Activated T-cell treated with anti-CD3 and anti-CD28 coated beads, Interleukin-2, amount 50 U/mL, for 24 hours (primary cell): ENCODE data around the gene MPZ.
"Not testable (repeated sequence)": the region's sequence is repeated elsewhere in the genome, so short reads cannot be mapped to it uniquely, and the experiment has no call there.

Source experiments
- DNase-seq: peaks from one replicate; pipeline ENCODE4 v3.0.0-alpha.2; 2020
- H3K27ac Mint-ChIP-seq: 2 replicates; pipeline ENCODE4 v1.8.0; 2020; ENCODE audit warnings: mild to moderate bottlenecking, mixed read lengths
- H3K27me3 Mint-ChIP-seq: 2 replicates; pipeline ENCODE4 v1.8.0; 2020; ENCODE audit warnings: mixed read lengths
- H3K36me3 Mint-ChIP-seq: 2 replicates; pipeline ENCODE4 v1.8.0; 2020; ENCODE audit warnings: low read depth, mixed read lengths
- H3K4me1 Mint-ChIP-seq: 2 replicates; pipeline ENCODE4 v1.8.0; 2020; ENCODE audit warnings: low read depth, mixed read lengths
- H3K4me3 Mint-ChIP-seq: 2 replicates; pipeline ENCODE4 v1.8.0; 2020; ENCODE audit warnings: mild to moderate bottlenecking, moderate library complexity, mixed read lengths
- H3K9me3 Mint-ChIP-seq: 2 replicates; pipeline ENCODE4 v1.8.0; 2020; ENCODE audit warnings: mixed read lengths

Gene MPZ

DNA sequence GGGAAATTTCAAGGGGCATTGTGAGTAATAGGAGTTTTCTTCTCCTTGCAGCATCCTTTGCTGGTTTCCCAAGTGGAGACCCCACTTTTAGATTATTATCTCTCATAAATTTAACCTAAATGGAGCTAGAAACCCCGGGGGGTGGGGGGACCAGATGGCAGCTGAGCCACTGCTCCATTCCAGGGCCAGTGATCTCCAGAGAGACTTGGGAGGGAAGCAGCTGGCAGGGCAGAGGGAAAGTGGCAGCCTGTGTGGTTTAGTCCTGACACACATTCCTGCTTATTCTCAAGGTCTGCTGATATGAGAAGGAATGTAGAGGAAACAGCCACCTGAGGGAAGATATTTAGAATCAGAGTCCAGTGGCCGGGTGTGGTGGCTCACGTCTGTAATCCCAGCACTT, 34.9 kb downstream of the MPZ start:
- no peak for DNase-seq
- H3K27ac Mint-ChIP-seq: no peak overlapping the region
- H3K27me3 Mint-ChIP-seq: peaks cover 4% of the 10 kb centered on the region
- no peaks in the 10 kb centered on the region for H3K4me1 Mint-ChIP-seq
- no peaks in the 10 kb centered on the region for H3K36me3 Mint-ChIP-seq
- no peaks in the 10 kb centered on the region for H3K9me3 Mint-ChIP-seq
- no peak overlapping the region for H3K4me3 Mint-ChIP-seq

- H3K9me3 Mint-ChIP-seq: no peaks in the 10 kb centered on the region
- no peak overlapping the region for H3K27ac Mint-ChIP-seq
- DNase-seq: no peak
- peaks cover 4% of the 10 kb centered on the region for H3K27me3 Mint-ChIP-seq
- no peaks in the 10 kb centered on the region for H3K4me1 Mint-ChIP-seq
- no peak overlapping the region for H3K4me3 Mint-ChIP-seq
- no peaks in the 10 kb centered on the region for H3K36me3 Mint-ChIP-seq
Observed at GRCh38 chr1:161273402-161273801, 36.4 kb downstream of the MPZ start.

GRCh38 chr1:161267321-161267720, 42.4 kb downstream of the MPZ start:
- Mint-ChIP-seq H3K4me3 (no peak overlapping the region), H3K27ac (no peak overlapping the region), H3K36me3 (no peaks in the 10 kb centered on the region), H3K4me1 (no peaks in the 10 kb centered on the region), H3K9me3 (no peaks in the 10 kb centered on the region), H3K27me3 (peaks cover 25% of the 10 kb centered on the region)
- no peak for DNase-seq

DNA sequence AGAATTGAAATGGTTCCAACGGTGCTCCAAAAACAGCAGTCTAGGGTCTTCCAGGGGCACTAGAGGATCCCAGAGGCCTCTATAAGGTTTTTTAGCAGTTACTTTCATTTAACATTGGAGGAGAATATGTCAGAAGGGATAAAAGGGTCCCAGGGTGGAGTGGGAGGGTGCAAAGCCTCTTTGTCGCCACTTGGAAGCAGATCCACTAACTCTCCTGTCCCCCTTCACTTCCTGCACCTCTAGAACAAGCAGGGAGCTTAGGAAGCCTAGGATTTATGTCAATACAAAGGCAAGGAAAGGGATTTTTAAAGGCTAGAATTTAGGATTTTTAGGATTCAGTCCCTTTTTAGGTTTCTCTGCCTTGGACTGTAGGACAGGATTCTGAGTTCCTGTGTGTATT, 42.9 kb downstream of the MPZ start:
- Mint-ChIP-seq H3K27me3 (peaks cover 26% of the 10 kb centered on the region), H3K4me1 (no peaks in the 10 kb centered on the region), H3K9me3 (no peaks in the 10 kb centered on the region), H3K36me3 (no peaks in the 10 kb centered on the region), H3K4me3 (no peak overlapping the region), H3K27ac (no peak overlapping the region)
- DNase-seq: no peak

- Mint-ChIP-seq H3K9me3 (no peaks in the 10 kb centered on the region), H3K27ac (no peak overlapping the region), H3K4me3 (no peak overlapping the region), H3K4me1 (no peaks in the 10 kb centered on the region), H3K36me3 (no peaks in the 10 kb centered on the region), H3K27me3 (peaks cover 30% of the 10 kb centered on the region)
- DNase-seq: no peak
Observed at GRCh38 chr1:161266202-161266601, 43.6 kb downstream of the MPZ start.

- Mint-ChIP-seq H3K27me3 (peaks cover 39% of the 10 kb centered on the region), H3K9me3 (no peaks in the 10 kb centered on the region), H3K4me1 (no peaks in the 10 kb centered on the region), H3K36me3 (no peaks in the 10 kb centered on the region), H3K27ac (no peak overlapping the region), H3K4me3 (no peak overlapping the region)
- DNase-seq: no peak
Observed at GRCh38 chr1:161265305-161265704, 44.5 kb downstream of the MPZ start.

- peaks cover 12% of the 10 kb centered on the region for H3K9me3 Mint-ChIP-seq
- H3K27me3 Mint-ChIP-seq: peaks cover 73% of the 10 kb centered on the region
- no peak overlapping the region for H3K4me3 Mint-ChIP-seq
Observed at GRCh38 chr1:161261261-161262235, 48.2 kb downstream of the MPZ start.

DNA sequence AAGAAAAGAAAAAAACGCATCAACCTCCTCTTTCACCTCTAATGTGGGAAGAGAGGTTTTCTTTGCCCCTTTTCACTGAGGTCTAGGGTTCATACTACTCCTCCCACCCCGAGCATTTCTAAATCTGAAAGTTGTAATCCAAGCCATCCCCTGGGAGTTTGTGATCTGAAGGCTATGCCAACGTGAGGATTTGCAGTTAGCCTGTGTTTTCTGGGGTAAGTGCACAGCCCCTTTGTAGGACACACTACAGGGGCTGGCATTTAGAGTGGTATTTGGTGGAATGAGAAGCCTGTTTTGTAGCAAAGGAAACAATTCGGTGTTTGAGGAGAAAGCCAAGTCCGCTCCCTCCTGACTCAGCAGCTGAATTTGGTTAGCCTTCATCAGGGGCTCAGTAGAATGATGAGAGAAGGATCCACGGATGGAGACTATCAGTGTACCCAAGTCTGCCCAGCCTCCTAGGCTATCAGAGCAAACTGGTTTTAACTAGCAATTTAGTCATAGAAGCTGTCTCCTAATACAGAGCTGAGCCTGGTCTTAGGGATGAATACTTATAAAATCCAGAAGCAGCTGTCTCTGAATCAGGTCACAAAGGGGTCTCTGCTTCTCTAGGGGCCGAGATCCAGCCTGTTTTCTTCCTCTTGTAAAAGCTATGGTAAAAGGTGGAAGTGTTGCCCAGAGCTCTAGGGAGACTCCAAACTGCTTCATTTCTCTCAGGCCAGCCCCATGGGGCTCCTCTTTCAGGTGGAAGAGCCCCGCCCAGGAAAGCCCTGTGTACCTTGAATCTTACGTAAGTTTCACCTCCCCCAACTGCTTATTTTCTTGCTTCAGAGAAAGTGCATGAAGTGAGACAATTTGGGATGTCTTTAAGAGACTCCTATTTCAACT, 49.1 kb downstream of the MPZ start:
- peaks cover 12% of the 10 kb centered on the region for H3K9me3 Mint-ChIP-seq
- H3K27me3 Mint-ChIP-seq: peaks cover 67% of the 10 kb centered on the region
- peaks cover 12% of the 10 kb centered on the region for H3K36me3 Mint-ChIP-seq
- no peak overlapping the region for H3K27ac Mint-ChIP-seq
- DNase-seq: no peak
- H3K4me3 Mint-ChIP-seq: no peak overlapping the region
- H3K4me1 Mint-ChIP-seq: peaks cover 9% of the 10 kb centered on the region

More at GRCh38 chr1:161261261-161262235, 48.2 kb downstream of the MPZ start:
- H3K4me1 Mint-ChIP-seq: peaks cover 9% of the 10 kb centered on the region
- DNase-seq: no peak
- no peak overlapping the region for H3K27ac Mint-ChIP-seq
- H3K36me3 Mint-ChIP-seq: peaks cover 12% of the 10 kb centered on the region

GRCh38 chr1:161259765-161260164, 50.0 kb downstream of the MPZ start:
- H3K27ac Mint-ChIP-seq: no peak overlapping the region

GRCh38 chr1:161259345-161259702, 50.4 kb downstream of the MPZ start:
- peaks cover 58% of the 10 kb centered on the region for H3K27me3 Mint-ChIP-seq
- peaks cover 12% of the 10 kb centered on the region for H3K9me3 Mint-ChIP-seq
- H3K27ac Mint-ChIP-seq: no peak overlapping the region
- peaks cover 9% of the 10 kb centered on the region for H3K4me1 Mint-ChIP-seq
- no peak for DNase-seq
- H3K4me3 Mint-ChIP-seq: peak overlapping the region; percentile 42
- H3K36me3 Mint-ChIP-seq: peaks cover 12% of the 10 kb centered on the region

More at GRCh38 chr1:161259765-161260164, 50.0 kb downstream of the MPZ start:
- Mint-ChIP-seq H3K9me3 (peaks cover 12% of the 10 kb centered on the region), H3K27me3 (peaks cover 61% of the 10 kb centered on the region), H3K4me1 (peaks cover 9% of the 10 kb centered on the region), H3K4me3 (no peak overlapping the region), H3K36me3 (peaks cover 12% of the 10 kb centered on the region)
- no peak for DNase-seq

DNA sequence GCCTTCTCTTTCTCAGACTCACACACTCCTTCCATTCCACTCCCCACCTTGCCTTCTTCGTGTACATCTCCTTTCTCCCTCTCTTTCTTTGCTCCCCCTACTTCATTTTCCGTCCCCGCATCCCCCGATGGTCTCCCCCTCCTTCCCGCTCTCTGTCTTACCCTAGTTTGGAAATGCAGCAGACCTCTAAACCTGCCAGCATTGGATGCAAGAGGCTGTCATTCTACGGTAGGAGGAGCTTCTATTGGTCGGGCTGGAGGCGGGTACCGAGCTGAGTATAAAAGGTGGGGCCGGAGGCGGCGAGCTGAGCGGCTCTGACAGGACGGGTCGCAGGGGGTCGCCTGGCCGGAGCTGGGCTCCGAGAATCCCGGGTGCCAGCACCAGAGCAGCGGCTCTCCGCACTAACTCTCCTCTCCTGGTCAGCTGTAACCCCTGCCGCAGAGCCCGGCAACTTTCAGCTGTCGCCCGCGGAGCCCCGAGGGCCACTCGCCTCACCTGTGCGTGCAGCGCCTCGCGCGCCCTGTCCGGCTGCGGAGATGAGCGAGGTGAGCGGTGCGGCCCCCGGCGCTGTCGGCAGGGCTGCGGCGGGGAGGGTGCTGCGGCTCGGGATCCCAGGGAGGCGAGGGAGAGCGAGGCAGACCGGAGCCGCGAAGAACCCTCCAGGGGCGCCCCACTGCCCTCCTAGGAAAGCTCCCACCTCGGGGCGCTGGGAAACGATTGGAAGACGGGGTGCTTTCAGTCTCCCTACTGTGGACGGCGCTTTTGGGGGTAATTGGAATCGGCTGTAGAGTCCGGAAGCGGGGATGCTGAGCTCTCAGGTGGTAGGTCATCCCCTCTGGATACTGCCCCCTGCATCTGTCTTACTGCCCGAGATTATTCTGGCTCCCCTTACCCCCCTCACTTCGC, 51.1 kb downstream of the MPZ start, which contains the start of gene PCP4L1:
Gene PCP4L1 (plus strand): TSS at position 307 of the 906 bp plus-strand sequence. CDS start 230 bp downstream, at position 537.
- Mint-ChIP-seq H3K9me3 (peaks cover 12% of the 10 kb centered on the region), H3K4me3 (peak within 1 kb of the TSS; percentile 42), H3K36me3 (peaks cover 12% of the 10 kb centered on the region), H3K4me1 (peaks cover 9% of the 10 kb centered on the region), H3K27me3 (peaks cover 58% of the 10 kb centered on the region), H3K27ac (no peak within 1 kb of the TSS)
- peak; percentile 60 for DNase-seq

GRCh38 chr1:161257109-161257508, 52.7 kb downstream of the MPZ start:
- H3K4me1 Mint-ChIP-seq, H3K27ac Mint-ChIP-seq, H3K4me3 Mint-ChIP-seq, DNase-seq: not testable (repeated sequence)
- Mint-ChIP-seq H3K27me3 (peaks cover 55% of the 10 kb centered on the region), H3K9me3 (peaks cover 12% of the 10 kb centered on the region), H3K36me3 (peaks cover 12% of the 10 kb centered on the region)

DNA sequence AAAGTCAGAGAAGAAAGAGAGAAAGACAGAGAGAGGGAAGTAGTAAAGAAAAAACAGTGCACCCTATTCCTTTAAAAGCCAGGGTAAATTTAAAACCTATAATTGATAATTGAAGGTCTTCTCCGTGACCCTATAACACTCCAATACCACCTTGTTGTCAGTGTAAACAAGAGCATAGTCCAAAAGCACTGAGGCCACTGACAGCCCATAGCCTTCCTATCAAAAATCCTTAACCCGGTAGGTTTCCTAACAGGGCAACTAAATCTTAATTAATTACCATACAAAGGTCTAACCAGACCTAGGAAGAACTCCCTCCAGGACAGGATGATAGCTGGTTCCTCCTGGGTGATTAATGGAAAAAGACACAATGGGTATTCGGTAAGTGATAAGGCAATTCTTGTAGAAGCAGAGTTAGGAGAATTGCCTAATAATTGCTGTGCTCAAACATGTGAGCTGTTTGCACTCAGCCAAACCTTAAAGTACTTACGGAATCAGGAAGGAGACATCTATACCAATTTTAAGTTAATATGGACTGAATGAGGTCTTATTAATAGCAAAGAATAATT, 53.7 kb downstream of the MPZ start:
- H3K9me3 Mint-ChIP-seq: peaks cover 12% of the 10 kb centered on the region
- H3K4me1 Mint-ChIP-seq: not testable (repeated sequence)

More for the DNA sequence above, 53.7 kb downstream of the MPZ start:
- Mint-ChIP-seq H3K27me3 (peaks cover 45% of the 10 kb centered on the region), H3K36me3 (peaks cover 12% of the 10 kb centered on the region)
- not testable (repeated sequence) for H3K27ac Mint-ChIP-seq, DNase-seq, H3K4me3 Mint-ChIP-seq
